G401.6 (cell line): ENCODE data around the gene SLC32A1.

Experiments
- FAIRE-seq: peaks from 2 replicates; lab custom pipeline; 2012; peaks lifted over from hg19 to GRCh38; lab: Jason Lieb, UNC

SLC32A1 gene

DNA sequence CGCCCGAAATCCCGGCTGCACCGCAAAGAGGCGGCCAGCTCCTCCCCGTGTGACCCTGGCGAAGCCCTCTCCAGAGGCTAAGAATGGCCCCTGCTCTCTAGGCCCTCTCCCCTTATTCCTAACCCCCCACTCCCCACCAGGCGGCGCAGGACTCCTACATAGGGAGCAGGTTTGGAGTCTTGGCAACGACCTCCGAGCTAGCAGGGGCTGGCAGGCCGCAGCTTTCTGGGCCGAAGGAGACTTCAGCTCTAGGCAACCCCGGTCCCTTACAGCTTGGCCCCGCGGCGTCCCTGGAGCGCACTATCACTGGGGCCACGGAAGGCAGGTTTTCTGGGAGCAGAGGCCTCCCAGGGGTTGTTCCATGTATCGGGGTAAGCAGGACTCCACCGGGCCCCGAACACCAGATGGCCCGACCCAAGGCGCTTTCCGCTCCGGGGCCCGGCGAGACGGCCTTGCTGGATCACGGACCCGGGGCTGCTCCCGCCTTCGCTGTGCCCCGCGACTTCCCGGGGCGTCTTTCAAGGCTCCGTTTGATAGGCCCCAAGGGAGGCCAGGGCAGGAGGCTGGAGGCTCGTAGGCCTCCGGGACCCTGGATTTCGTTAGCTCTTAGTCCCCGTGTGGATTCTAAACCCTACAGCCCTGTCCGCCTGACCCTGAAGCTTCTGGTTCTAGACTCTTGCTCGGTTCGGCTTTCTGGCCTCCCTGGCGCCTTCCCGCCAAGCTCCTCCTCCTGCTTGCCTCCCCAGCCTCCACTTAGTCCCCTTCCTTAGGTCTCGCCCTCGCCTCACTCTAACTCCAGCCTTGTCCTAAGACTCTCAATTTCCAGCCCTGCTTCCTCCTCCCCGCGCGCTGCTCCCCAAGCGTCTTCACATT lies 1.9 kb downstream of the SLC32A1 start:
- no peak for FAIRE-seq

DNA sequence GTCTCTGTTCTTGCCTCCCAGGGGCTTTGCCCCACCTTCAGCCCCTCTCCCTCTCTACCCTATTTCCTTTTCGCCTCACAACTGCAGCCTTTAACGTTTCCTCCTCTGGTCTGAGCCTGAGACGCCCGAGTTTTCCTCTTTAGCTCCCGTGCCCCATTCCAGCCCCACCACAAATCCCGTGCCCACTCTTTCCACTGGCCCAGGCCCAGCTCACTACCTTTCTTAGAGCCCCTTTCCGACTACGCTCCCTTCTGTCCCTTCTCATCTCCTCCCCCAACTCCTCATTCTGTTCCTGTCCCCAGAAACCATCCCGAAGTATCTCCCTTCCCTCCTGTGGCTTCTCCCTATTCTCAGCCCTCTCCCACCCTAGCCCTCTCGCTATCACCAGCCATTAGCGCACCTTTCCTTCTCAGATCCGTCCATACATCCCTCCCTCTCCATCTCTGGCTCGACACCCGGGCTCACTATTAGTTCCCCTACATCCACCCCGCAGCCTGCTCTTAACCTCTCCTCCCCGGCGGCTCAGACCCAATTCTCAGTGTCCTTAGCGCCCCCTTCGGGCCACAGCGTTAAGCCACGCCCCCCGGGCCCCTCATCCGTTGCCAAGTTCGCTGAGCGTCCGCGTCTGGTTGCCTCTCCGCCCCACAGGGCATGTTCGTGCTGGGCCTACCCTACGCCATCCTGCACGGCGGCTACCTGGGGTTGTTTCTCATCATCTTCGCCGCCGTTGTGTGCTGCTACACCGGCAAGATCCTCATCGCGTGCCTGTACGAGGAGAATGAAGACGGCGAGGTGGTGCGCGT lies 2.7 kb downstream of the SLC32A1 start:
- FAIRE-seq = no peak

DNA sequence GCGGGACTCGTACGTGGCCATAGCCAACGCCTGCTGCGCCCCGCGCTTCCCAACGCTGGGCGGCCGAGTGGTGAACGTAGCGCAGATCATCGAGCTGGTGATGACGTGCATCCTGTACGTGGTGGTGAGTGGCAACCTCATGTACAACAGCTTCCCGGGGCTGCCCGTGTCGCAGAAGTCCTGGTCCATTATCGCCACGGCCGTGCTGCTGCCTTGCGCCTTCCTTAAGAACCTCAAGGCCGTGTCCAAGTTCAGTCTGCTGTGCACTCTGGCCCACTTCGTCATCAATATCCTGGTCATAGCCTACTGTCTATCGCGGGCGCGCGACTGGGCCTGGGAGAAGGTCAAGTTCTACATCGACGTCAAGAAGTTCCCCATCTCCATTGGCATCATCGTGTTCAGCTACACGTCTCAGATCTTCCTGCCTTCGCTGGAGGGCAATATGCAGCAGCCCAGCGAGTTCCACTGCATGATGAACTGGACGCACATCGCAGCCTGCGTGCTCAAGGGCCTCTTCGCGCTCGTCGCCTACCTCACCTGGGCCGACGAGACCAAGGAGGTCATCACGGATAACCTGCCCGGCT lies 3.4 kb downstream of the SLC32A1 start:
- FAIRE-seq = no peak

DNA sequence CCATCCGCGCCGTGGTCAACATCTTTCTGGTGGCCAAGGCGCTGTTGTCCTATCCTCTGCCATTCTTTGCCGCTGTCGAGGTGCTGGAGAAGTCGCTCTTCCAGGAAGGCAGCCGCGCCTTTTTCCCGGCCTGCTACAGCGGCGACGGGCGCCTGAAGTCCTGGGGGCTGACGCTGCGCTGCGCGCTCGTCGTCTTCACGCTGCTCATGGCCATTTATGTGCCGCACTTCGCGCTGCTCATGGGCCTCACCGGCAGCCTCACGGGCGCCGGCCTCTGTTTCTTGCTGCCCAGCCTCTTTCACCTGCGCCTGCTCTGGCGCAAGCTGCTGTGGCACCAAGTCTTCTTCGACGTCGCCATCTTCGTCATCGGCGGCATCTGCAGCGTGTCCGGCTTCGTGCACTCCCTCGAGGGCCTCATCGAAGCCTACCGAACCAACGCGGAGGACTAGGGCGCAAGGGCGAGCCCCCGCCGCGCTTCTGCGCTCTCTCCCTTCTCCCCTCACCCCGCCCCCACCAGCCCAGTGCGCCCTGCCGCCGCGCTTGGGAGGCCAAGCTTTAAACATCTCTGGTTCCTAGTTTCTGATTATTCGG lies 4.0 kb downstream of the SLC32A1 start:
- FAIRE-seq = no peak

DNA sequence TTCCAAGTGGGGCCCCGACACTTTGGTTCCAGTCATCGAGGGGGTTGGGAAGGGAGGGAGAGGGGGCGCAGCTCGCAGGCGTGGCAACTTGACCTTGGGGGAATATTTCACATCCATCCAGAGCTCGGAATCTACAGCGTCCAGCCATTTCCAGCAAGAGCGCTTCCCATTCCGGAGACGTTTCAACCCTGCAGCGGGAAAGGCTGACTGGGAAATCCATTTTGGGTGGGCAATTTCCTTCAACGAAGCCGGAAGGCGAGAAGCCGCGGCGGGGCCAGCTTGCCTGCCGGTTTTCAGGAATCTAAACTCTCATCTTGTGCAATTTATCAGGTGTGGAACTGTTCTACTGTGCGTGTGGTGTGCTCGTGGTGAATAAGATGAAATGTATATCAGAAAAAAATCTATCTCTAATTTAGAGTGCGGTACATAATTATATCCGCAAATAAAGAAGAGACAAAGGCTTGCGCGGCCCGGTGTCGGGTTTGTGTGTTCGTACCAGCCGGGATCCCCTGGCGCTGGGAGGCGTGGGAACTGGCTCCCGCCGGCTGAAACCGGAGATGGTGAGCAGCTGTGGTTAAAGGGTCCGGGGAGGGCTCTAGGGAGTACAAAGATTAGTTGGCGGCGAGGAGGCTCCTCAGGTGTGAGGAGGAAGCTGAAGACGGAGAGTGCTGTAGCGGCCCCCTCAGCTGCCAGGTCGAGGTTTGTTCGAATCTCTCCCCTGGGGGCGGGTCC lies 4.8 kb downstream of the SLC32A1 start:
- FAIRE-seq = no peak

DNA sequence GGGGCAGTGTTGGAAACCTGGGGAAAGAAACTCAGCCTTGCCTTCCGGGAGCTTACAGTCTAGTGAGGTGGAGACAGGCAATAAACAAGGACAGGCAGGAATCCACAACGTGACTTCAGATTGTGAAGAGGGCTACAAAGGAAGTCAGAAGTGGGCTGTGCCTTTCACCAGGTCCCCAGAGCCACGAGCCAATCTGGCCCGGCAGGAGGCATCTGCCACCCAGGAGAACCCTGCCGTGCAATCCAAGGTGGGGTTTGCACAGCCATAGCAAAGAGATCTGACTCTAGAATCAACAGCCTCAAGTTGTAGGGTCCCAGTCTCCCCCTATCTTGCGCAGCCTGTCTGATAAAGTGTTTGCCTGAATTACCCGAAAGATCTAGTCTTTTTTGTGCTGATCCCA lies 5.5 kb downstream of the SLC32A1 start:
- no peak for FAIRE-seq

DNA sequence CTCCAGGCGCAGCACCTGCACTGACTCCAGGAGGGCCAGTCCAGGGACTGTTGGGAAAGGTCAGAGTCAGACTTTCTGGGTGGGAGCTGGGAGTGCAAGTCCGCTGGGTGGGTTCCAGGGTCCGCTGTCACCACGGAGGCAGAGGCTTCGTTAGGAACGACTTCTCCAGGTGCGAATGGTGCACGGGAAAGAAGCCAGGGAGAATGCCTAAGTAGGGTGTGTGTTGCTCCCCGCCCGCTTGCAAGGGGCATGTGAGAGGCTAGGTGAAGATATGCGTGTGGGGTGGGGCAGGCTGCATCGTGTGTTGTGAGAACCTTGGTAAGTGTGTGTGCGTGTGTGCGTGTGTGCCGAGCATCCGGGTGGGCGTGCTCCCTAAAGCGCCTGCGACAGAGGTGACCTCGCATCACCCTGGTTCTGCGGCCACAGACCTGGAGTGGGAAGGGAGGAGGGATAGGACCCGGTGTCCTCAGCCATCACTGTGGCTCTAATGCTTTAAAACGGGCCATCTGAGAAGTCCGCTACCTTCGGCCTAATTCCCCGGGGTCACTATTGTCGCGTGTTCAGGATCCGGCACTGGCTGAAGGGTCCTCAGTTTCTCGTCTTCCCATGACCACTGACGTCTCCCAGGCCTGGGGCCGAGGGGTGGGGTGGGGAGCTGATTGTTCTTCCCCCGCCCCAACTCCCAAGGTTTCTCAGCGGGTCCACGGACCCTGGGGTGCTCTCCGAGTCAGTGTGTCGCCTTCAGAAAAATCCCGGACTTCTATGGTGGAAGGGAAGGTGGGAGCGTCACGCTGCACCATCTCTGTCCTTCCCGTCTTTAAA lies 6.1 kb downstream of the SLC32A1 start:
- FAIRE-seq = no peak

DNA sequence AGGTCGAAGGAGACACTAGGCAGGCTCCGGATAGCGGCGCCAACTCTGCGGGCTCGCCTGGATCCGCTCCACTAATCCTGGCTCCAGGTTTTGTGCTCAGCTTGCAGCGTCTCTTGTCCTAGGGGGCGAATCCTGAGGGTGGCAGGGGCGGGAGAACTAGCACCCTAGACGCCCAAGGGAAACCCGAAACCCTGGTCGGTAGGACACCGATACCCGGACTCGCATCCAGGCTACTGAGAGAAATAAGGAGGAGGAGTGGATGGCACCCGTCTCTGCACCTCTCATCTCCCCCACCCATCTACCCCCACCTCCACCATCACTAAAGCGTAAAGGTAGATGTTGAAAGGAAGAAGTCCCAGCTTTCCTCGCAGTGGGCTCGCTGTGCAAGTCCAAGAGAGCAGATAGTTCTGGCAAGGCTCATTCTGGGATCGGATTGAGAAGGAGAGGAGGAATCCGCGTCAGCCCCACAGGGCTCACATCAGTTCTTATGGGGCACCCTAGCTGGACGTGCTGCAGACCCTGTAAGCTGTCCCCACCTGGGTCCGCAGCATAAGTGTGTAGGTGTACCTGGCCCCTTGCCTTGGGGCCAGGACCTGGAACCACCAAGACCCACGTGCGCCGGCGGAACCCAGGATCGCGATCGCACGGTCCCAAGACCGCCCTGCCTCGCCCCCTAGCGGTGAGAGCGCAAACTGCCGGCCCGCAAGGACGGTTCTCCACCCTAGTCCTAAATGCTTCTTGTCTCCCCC lies 6.9 kb downstream of the SLC32A1 start:
- FAIRE-seq = no peak

DNA sequence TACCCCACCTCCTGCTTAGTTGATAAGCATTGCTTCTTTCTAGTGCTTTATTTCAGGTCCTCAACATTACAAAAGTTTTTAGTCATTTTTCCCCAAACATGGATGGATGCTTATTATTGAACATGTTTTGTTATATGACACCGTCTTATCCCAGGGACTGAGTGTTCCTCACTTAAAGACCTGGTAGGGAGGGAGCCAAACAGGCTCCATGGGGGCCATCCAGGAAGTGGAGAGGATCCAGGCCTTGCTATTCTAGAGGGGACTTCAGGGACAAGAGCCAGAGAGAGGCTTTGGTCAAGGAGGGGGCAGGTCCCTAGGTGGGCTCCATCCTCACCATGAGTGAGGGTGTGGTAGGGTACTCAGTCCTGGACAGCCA lies 7.4 kb downstream of the SLC32A1 start:
- FAIRE-seq = no peak

DNA sequence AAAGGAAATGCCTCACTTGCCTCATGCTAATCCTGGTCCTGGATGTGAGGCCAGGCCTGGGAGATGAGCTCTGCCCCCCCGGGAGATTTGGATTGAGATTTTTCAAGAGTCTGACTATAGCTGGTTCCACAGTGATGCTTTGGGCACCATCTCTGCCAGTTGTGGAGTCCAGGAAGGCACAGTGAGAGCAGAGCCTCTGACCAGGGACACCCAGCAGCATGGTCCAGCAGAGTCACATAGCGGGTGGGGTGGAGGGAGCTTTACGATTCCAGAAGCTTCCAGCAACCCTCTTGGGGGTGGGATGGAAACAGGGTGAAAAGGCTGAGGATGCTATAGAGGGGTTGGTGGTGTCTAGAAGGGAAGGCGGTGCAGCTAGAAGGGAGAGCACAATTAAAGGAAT lies 8.7 kb downstream of the SLC32A1 start:
- FAIRE-seq = no peak

DNA sequence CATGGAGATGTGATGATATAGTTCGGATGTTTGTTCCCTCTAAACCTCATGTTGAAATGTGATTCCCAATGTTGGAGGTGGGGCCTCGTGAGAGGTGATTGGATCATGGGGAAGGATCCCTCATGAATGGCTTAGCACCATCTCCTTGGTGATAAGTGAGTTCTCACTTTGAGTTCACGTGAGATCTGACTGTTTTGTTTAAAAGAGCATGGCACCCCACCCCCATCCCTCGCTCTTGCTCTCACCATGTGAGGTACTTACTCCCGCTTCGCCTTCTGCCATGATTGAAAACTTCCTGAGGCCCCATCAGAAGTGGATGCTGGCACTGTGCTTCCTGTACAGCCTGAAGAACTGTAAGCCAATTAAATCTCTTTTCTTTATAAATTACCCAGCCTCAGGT lies 10.9 kb downstream of the SLC32A1 start:
- FAIRE-seq = no peak

DNA sequence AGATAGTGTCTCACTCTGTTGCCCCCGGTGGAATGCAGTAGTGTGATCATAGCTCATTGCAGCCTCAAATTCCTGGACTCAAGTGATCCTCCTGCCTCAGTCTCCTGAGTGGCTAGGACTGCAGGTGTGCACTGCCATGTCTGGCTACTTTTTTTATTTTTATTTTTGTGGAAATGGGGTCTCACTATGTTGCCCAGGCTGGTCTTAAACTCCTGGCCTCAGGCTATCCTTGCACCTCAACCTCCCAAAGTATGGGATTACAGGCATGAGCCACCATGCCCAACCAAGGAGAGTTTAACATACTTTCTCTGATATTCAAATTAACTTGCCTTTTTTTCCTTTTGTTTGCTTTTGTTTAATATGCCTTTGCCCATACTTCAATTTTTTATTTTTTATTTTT lies 13.6 kb downstream of the SLC32A1 start:
- no peak for FAIRE-seq

DNA sequence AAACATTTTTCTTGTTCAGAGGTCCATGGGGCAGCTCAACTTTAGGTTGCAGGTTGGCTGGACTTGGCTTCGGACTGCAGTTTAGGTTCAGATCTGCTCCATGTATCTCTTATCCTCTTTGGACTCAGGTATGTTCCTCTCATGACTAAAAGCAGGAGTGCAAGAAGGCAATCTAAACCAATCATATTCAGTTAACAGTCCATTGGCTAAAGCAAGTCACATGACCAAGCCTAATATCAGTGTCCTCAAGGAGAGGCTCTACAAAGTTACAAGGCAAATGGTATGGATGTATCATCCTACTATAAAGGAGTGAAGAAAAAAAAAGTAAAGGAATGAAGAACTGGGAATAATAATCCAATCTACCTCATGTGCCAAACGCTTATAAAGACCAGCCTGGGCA lies 21.5 kb downstream of the SLC32A1 start:
- no peak for FAIRE-seq

DNA sequence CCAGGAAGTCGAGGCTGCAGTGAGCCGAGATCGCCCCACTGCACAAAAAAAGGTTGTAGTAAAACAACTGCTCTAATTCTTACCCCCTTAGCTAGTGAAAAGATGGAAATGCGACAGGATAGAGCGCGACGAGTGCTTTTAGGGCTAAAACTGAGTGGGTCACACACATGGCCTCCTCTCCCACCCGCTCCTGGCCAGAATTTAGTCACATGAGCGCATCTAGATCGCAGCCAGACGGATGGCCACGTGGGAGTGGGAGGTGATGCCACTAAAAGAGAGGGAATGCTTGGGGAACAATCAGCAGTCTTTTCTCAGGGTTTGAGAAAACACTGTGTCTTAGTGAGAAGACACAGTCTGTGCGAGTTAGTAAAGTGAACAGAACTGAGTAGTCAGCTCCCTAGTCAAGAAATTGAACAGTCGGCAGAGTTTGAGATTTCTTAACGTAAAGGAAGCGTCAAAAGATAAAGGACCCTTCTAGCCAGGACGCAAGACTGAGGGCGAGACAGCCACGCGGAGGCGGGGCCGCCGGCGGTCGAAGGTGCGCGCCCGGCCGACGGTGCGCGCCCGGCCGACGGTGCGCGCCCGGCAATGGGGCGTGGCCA lies 23.3 kb downstream of the SLC32A1 start:
- FAIRE-seq = no peak

DNA sequence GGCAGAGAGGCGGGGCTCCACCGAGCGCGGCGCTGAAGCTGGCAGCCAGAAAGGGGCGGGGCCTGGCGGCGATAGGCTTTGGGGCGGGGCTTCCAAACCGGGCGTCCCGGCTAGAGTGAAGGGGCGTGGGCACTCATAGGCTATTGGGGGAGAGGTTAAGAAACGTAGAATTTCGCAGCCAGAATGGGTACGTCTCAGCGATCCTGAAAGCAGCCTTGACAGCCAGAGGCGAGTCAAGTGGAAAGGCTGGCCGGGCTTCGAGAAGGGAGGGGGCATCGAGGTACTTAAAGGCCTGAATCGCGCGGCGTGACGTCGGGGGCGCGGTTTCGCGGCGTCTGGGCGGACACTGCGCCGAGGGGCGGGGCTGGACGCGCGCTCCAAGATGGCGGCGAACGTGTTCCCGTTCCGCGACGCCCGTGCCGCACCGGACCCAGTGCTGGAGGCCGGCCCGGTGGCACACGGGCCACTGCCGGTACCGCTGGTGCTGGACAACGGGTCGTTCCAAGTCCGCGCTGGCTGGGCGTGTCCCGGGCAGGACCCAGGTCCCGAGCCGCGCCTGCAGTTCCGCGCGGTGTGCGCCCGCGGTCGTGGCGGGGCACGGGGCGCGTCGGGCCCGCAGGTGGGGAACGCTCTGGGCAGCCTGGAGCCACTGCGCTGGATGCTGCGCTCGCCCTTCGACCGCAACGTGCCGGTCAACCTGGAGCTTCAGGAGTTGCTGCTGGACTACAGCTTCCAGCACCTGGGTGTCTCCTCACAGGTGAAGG lies 24.0 kb downstream of the SLC32A1 start, which contains the start of gene ACTR5:
ACTR5 (plus strand) TSS at position 364 of the 764 bp plus-strand sequence; CDS start at position 383, 19 bp downstream.
- no peak for FAIRE-seq

DNA sequence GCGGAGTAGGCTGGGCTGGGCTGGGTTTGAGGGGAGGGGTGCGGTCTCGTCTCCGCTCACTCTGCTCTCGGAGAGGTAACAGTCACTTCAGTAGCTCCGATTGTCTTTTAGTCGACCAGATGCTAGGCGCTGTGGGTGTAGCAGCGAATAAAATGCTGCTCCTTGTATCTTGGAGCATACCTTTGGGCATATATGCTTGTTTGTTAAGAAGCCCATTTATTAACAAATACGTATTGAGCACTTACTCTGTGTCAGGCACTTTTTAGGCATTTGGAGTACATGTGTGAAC lies 24.5 kb downstream of the SLC32A1 start:
- no peak for FAIRE-seq

DNA sequence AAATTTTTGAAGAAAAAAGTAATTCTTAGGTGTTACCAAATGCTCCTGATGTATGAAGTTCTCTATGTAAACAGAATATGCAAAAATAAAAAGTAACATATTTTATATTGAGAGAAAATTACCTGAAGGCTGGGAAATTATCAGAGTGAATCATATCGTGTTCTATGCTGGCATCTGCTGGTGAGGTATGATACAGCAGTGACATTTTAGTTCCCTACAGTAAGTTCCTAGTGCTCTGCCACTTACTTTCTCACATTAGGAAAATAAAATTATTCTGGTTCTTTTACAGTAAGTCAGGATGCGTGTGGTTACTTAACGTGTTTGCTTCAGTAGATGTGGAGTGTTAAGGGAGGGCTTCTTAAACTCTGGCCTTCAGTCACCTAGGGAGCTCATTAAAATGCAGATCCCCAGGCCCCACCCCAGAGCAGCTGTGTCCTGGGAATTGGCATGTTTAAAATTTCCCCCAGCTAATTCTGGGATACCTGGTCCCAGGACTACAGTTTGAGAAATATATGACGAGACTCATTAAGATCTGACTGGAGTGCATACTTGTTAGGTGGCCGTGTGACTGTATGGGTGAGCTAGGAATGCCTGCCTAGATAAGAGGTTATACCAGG lies 27.2 kb downstream of the SLC32A1 start:
- peak; percentile 86 for FAIRE-seq

DNA sequence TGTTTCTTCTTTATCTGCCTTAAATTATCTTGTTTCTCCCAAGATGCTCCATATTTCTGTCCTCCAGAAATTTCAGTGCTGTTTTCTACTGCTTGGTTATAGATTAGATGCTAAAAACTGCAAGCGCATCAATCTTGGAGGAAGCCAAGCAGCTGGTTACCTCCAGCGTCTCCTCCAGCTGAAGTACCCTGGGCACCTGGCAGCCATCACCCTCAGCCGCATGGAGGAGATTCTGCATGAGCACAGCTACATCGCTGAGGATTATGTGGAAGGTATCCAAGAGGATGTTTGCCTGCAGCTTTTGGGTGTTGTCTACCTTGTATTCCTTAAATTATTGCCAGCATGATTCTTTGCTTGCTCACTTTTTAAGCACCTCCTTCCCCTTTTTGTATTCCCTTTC lies 27.7 kb downstream of the SLC32A1 start:
- no peak for FAIRE-seq

DNA sequence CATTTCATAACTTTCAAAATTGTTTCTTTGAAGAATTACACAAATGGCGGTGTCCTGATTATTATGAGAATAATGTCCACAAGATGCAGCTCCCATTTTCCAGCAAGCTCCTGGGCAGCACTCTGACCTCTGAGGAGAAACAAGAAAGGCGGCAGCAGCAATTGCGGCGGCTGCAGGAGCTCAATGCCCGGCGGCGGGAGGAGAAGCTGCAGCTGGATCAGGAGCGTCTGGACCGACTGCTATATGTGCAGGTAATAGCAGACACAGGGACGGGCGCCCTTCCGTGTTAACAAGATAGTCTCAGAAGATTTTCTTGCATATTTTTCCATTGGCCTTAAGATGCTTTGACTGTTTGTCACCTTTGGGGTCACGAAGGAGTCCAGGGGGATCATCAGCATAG lies 30.6 kb downstream of the SLC32A1 start:
- FAIRE-seq = no peak
